H9 (cell line): Measurements from ENCODE around the gene ACBD6. TPM values are rescaled to one million over a fixed set of nuclear protein-coding genes. Genes with fewer than 3 reads are reported as not detected.
A peak's percentile ranks its signal among the peaks of the same experiment; 100 is the strongest.

Experiments
- DNase-seq: peaks from one replicate; pipeline ENCODE4 v3.0.0-alpha.2; 2017
- H2AFZ ChIP-seq: one replicate; pipeline ENCODE4 v1.6.1; 2013; ENCODE audit warnings: mild to moderate bottlenecking, low read length, control low read depth, moderate library complexity
- H2AK5ac ChIP-seq: 2 replicates; pipeline ENCODE4 v1.6.1; 2013; ENCODE audit warnings: low read length, control low read depth, mixed read lengths; ENCODE audit not compliant: insufficient read length
- H2BK120ac ChIP-seq: one replicate; pipeline ENCODE4 v1.6.1; 2013; ENCODE audit warnings: low read depth, mild to moderate bottlenecking, low read length, control low read depth, inconsistent platforms; ENCODE audit not compliant: poor library complexity, severe bottlenecking
- H2BK12ac ChIP-seq: 2 replicates; pipeline ENCODE4 v1.6.1; 2013; ENCODE audit warnings: low read length, control low read depth, mixed read lengths, low read depth; ENCODE audit not compliant: insufficient read length
- H2BK15ac ChIP-seq: 2 replicates; pipeline ENCODE4 v1.6.1; 2013; ENCODE audit warnings: low read depth, low read length, control low read depth
- H2BK20ac ChIP-seq: one replicate; pipeline ENCODE4 v1.6.1; 2013; ENCODE audit warnings: low read depth, mild to moderate bottlenecking, low read length, control low read depth, inconsistent platforms; ENCODE audit not compliant: poor library complexity, severe bottlenecking
- H2BK5ac ChIP-seq: 2 replicates; pipeline ENCODE4 v1.6.1; 2013; ENCODE audit warnings: low read length, control low read depth, mixed read lengths; ENCODE audit not compliant: insufficient read length
- H3K14ac ChIP-seq: 2 replicates; pipeline ENCODE4 v1.6.1; 2013; ENCODE audit warnings: low read length, control low read depth; ENCODE audit not compliant: insufficient read depth
- H3K18ac ChIP-seq: 2 replicates; pipeline ENCODE4 v1.6.1; 2013; ENCODE audit warnings: low read depth, mild to moderate bottlenecking, mixed read lengths, low read length, control low read depth; ENCODE audit not compliant: insufficient read length
- H3K23ac ChIP-seq: 2 replicates; pipeline ENCODE4 v1.6.1; 2013; ENCODE audit warnings: low read length, control low read depth, mixed read lengths, low read depth; ENCODE audit not compliant: insufficient read length
- H3K23me2 ChIP-seq: 2 replicates; pipeline ENCODE4 v1.6.1; 2013; ENCODE audit warnings: low read depth, mild to moderate bottlenecking, mixed read lengths, low read length, control low read depth; ENCODE audit not compliant: insufficient read length, poor library complexity, severe bottlenecking
- H3K27ac ChIP-seq: 2 replicates; pipeline ENCODE4 v1.5.1; 2013; ENCODE audit warnings: low read length, control low read depth, mixed read lengths, low read depth; ENCODE audit not compliant: insufficient read length
- H3K27me3 ChIP-seq: 2 replicates; pipeline ENCODE4 v1.6.1; 2013; ENCODE audit warnings: low read length, control low read depth, inconsistent platforms; ENCODE audit not compliant: insufficient read depth
- H3K4ac ChIP-seq: 2 replicates; pipeline ENCODE4 v1.6.1; 2013; ENCODE audit warnings: low read depth, mild to moderate bottlenecking, control low read depth, inconsistent platforms, low read length, moderate library complexity
- H3K4me1 ChIP-seq: 2 replicates; pipeline ENCODE4 v1.6.1; 2013; ENCODE audit warnings: low read length, control low read depth, inconsistent platforms; ENCODE audit not compliant: insufficient read depth
- H3K4me2 ChIP-seq: 2 replicates; pipeline ENCODE4 v1.6.1; 2013; ENCODE audit warnings: low read length, control low read depth, mixed read lengths; ENCODE audit not compliant: insufficient read length, insufficient read depth
- H3K56ac ChIP-seq: 2 replicates; pipeline ENCODE4 v1.6.1; 2013; ENCODE audit warnings: low read depth, mild to moderate bottlenecking, mixed read lengths, low read length, control low read depth; ENCODE audit not compliant: insufficient read length
- H3K79me1 ChIP-seq: 2 replicates; pipeline ENCODE4 v1.6.1; 2013; ENCODE audit warnings: low read depth, mild to moderate bottlenecking, moderate library complexity, low read length, control low read depth, inconsistent platforms; ENCODE audit not compliant: insufficient read depth, poor library complexity, severe bottlenecking
- H3K79me2 ChIP-seq: 2 replicates; pipeline ENCODE4 v1.6.1; 2013; ENCODE audit warnings: low read length, control low read depth, inconsistent platforms; ENCODE audit not compliant: insufficient read depth
- H3K9ac ChIP-seq: 2 replicates; pipeline ENCODE4 v1.6.1; 2013; ENCODE audit warnings: low read length, control low read depth, mixed read lengths; ENCODE audit not compliant: insufficient read length; ENCODE audit errors: extremely low read depth
- H3K9me3 ChIP-seq: one replicate; pipeline ENCODE4 v1.6.1; 2013; ENCODE audit warnings: low read depth, low read length, inconsistent platforms; ENCODE audit not compliant: control insufficient read depth
- H3T11ph ChIP-seq: one replicate; pipeline ENCODE4 v1.6.1; 2013; ENCODE audit warnings: mild to moderate bottlenecking, low read length, control low read depth, inconsistent platforms
- H4K20me1 ChIP-seq: one replicate; pipeline ENCODE4 v1.6.1; 2013; ENCODE audit not compliant: control insufficient read depth, insufficient read length, insufficient read depth
- H4K5ac ChIP-seq: 2 replicates; pipeline ENCODE4 v1.6.1; 2013; ENCODE audit warnings: low read depth, mild to moderate bottlenecking, mixed read lengths, low read length, control low read depth; ENCODE audit not compliant: insufficient read length
- H4K8ac ChIP-seq: replicated peaks from 2 replicates; pipeline ENCODE4 v1.6.1; 2013; ENCODE audit warnings: low read length, control low read depth, mixed read lengths, low read depth; ENCODE audit not compliant: insufficient read length
- H4K91ac ChIP-seq: 2 replicates; pipeline ENCODE4 v1.6.1; 2013; ENCODE audit warnings: low read depth, mild to moderate bottlenecking, moderate library complexity, mixed read lengths, low read length, control low read depth; ENCODE audit not compliant: insufficient read length
- H3K27ac Mint-ChIP-seq, 3 experiments: 2 replicates in 2 of 3; 3 replicates in 1 of 3; pipeline ENCODE4 v1.8.0; 2020 to 2021; ENCODE audit warnings: mixed read lengths in 3 of 3, mild to moderate bottlenecking in 1 of 3, moderate library complexity in 1 of 3
- H3K27me3 Mint-ChIP-seq: 2 replicates; pipeline ENCODE4 v1.8.0; 2021; ENCODE audit warnings: low read depth, mild to moderate bottlenecking, moderate library complexity, mixed read lengths
- H3K36me3 Mint-ChIP-seq, 3 experiments: 2 replicates in 2 of 3; 3 replicates in 1 of 3; pipeline ENCODE4 v1.8.0; 2020 to 2021; ENCODE audit warnings: low read depth in 3 of 3, mixed read lengths in 3 of 3; ENCODE audit not compliant: insufficient read depth in 1 of 3
- H3K4me1 Mint-ChIP-seq, 2 experiments: 2 replicates each; pipeline ENCODE4 v1.8.0; 2020; ENCODE audit warnings: mixed read lengths in 2 of 2
- H3K4me3 Mint-ChIP-seq, 2 experiments: 2 replicates in 1 of 2; 3 replicates in 1 of 2; pipeline ENCODE4 v1.8.0; 2020 to 2021; ENCODE audit warnings: mild to moderate bottlenecking in 2 of 2, mixed read lengths in 2 of 2, moderate library complexity in 1 of 2
- H3K9me3 Mint-ChIP-seq, 2 experiments: 2 replicates in 1 of 2; 3 replicates in 1 of 2; pipeline ENCODE4 v1.8.0; 2020; ENCODE audit warnings: mild to moderate bottlenecking in 2 of 2, mixed read lengths in 2 of 2, moderate library complexity in 1 of 2
- WGBS: extraction: QIAGEN DNeasy Blood & Tissue Kit; methylation state at CpG from one replicate; pipeline ENCODE4 v1.1.7; 2013; ENCODE audit warnings: missing lambda C conversion rate, low lambda C conversion rate, mixed read lengths; ENCODE audit not compliant: insufficient read length; ENCODE audit errors: extremely low coverage; 5-methylcytosine and 5-hydroxymethylcytosine counted together
- total RNA-seq: library from RNA; stranded (reverse); gene quantifications from 2 replicates; pipeline ENCODE4 v1.2.1, GENCODE V29; 2021
- TF ChIP-seq, protein P1 (sequence below): fragments of 200-600 bp; sonication (generic); conservative IDR thresholded peaks from 3 replicates; pipeline ENCODE4 v1.8.0; 2021; ENCODE audit warnings: antibody characterized with exemption, mild to moderate bottlenecking

Gene ACBD6
- total RNA-seq, 1 experiment from 2014 or later, result 51.4 TPM

- TF ChIP-seq, protein P1, sequence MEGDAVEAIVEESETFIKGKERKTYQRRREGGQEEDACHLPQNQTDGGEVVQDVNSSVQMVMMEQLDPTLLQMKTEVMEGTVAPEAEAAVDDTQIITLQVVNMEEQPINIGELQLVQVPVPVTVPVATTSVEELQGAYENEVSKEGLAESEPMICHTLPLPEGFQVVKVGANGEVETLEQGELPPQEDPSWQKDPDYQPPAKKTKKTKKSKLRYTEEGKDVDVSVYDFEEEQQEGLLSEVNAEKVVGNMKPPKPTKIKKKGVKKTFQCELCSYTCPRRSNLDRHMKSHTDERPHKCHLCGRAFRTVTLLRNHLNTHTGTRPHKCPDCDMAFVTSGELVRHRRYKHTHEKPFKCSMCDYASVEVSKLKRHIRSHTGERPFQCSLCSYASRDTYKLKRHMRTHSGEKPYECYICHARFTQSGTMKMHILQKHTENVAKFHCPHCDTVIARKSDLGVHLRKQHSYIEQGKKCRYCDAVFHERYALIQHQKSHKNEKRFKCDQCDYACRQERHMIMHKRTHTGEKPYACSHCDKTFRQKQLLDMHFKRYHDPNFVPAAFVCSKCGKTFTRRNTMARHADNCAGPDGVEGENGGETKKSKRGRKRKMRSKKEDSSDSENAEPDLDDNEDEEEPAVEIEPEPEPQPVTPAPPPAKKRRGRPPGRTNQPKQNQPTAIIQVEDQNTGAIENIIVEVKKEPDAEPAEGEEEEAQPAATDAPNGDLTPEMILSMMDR, result no peak
- no peak for DNase-seq
- peaks cover 2% of the 10 kb centered on the region for H3K27me3 Mint-ChIP-seq
- Histone ChIP-seq H3K9ac (no peak overlapping the region), H3K23ac (no peak overlapping the region), H3K79me1 (no peaks in the 10 kb centered on the region), H4K91ac (no peak overlapping the region), H3K14ac (no peak overlapping the region), H3K4ac (no peak overlapping the region), H3K56ac (no peak overlapping the region), H4K8ac (no peak overlapping the region), H4K5ac (no peak overlapping the region), H3K4me2 (no peak overlapping the region), H2AFZ (no peak overlapping the region), H2AK5ac (no peak overlapping the region), H3T11ph (no peak overlapping the region), H2BK20ac (no peak overlapping the region), H3K27ac (no peak overlapping the region), H2BK15ac (no peak overlapping the region), H3K18ac (no peak overlapping the region), H3K23me2 (no peaks in the 10 kb centered on the region), H2BK5ac (no peak overlapping the region), H4K20me1 (no peaks in the 10 kb centered on the region), H3K4me1 (peaks cover 8% of the 10 kb centered on the region; the same call in 1 of the 2 replicates), H3K27me3 (no peaks in the 10 kb centered on the region), H3K9me3 (no peaks in the 10 kb centered on the region), H3K79me2 (no peaks in the 10 kb centered on the region), H2BK12ac (no peak overlapping the region), H2BK120ac (no peak overlapping the region)
- peaks cover 26 to 33% (median 30%) of the 10 kb centered on the region in 3 experiments for H3K36me3 Mint-ChIP-seq
- no CpG with 5 or more reads among the region's 8 CpGs for WGBS
- peaks cover 0 to 3% of the 10 kb centered on the region in 2 experiments; a peak in 1 of 5 replicates for H3K9me3 Mint-ChIP-seq
- peaks cover 47 to 59% of the 10 kb centered on the region in 2 experiments for H3K4me1 Mint-ChIP-seq
- peak overlapping the region in 1 of 2 experiments; percentile 33; a peak in 1 of 5 replicates for H3K4me3 Mint-ChIP-seq
- H3K27ac Mint-ChIP-seq, result peak overlapping the region; percentile 59 to 94 (median 74)
Observed at GRCh38 chr1:180270530-180271271, 231.7 kb downstream of the ACBD6 start.
